Caco-2 (cell line): ENCODE measurements around the gene ADAMTS4. TPM values are rescaled to one million over a fixed set of nuclear protein-coding genes. Genes with fewer than 3 reads are reported as not detected.
A peak's percentile ranks its signal among the peaks of the same experiment; 100 is the strongest.

Source experiments
- BruUV-seq: library from RNA; stranded (reverse); fragments of 400-500 nt; replicated peaks from 2 replicates; lab custom pipeline; 2021; lab: Mats Ljungman, UMichigan
- CTCF ChIA-PET: fragments of 300-600 bp; sonication (Branson Sonifier 250); formaldehyde crosslinking; loops from one replicate; lab custom pipeline; 2022; ENCODE audit warnings: antibody characterized with exemption; lab: Charles Lee
- POLR2A ChIA-PET: fragments of 300-600 bp; sonication (Branson Sonifier 250); formaldehyde crosslinking; loops from one replicate; lab custom pipeline; 2022; ENCODE audit warnings: antibody characterized with exemption; lab: Charles Lee
- DNase-seq, 2 experiments: peaks; one replicate each; pipeline versions ENCODE4 v3.0.0 to v3.0.0-alpha.2; 2020 to 2022
- H3K27me3 ChIP-seq: replicated peaks from 2 replicates; pipeline ENCODE4 v1.6.0; 2011; ENCODE audit warnings: low read length; ENCODE audit not compliant: control insufficient read depth, insufficient read depth
- H3K36me3 ChIP-seq: 2 replicates; pipeline ENCODE4 v1.5.1; 2011; ENCODE audit warnings: low read length; ENCODE audit not compliant: control insufficient read depth, insufficient read depth
- H3K4me1 ChIP-seq: fragments of 250-450 bp; sonication (Bioruptor Pico); 2 replicates; pipeline ENCODE4 v1.5.1; 2020; ENCODE audit warnings: mild to moderate bottlenecking
- H3K4me3 ChIP-seq: 2 replicates; pipeline ENCODE4 v1.5.1; 2011; ENCODE audit warnings: low read depth, mild to moderate bottlenecking, control low read depth, low read length
- H3K9me3 ChIP-seq: fragments of 250-450 bp; sonication (Bioruptor Pico); 2 replicates; pipeline ENCODE4 v1.5.1; 2020; ENCODE audit warnings: mild to moderate bottlenecking, moderate library complexity
- H3K27ac Mint-ChIP-seq: one replicate; pipeline ENCODE4 v1.8.0; 2022; ENCODE audit warnings: mixed read lengths; ENCODE audit not compliant: unreplicated experiment
- H3K27me3 Mint-ChIP-seq: one replicate; pipeline ENCODE4 v1.8.0; 2022; ENCODE audit warnings: mixed read lengths; ENCODE audit not compliant: insufficient read depth, unreplicated experiment
- H3K36me3 Mint-ChIP-seq: one replicate; pipeline ENCODE4 v1.8.0; 2022; ENCODE audit warnings: mild to moderate bottlenecking, mixed read lengths; ENCODE audit not compliant: insufficient read depth, unreplicated experiment
- H3K4me1 Mint-ChIP-seq: one replicate; pipeline ENCODE4 v1.8.0; 2022; ENCODE audit warnings: low read depth, mixed read lengths; ENCODE audit not compliant: unreplicated experiment
- H3K4me3 Mint-ChIP-seq: one replicate; pipeline ENCODE4 v1.8.0; 2022; ENCODE audit warnings: mild to moderate bottlenecking, moderate library complexity, mixed read lengths; ENCODE audit not compliant: unreplicated experiment
- H3K9me3 Mint-ChIP-seq: one replicate; pipeline ENCODE4 v1.8.0; 2022; ENCODE audit warnings: mixed read lengths; ENCODE audit not compliant: unreplicated experiment
- CTCF ChIP-seq, 2 experiments: fragments of 200-600 bp in 1 of 2; IDR thresholded peaks; 1 replicate in 1 of 2; 2 replicates in 1 of 2; pipeline versions ENCODE4 v1.5.1 to v1.8.0; 2011 to 2022; ENCODE audit warnings: antibody characterized with exemption in 1 of 2, control low read depth in 1 of 2, inconsistent platforms in 1 of 2, low read depth in 1 of 2, low read length in 1 of 2, mild to moderate bottlenecking in 1 of 2, moderate library complexity in 1 of 2; ENCODE audit not compliant: insufficient read depth in 1 of 2, severe bottlenecking in 1 of 2, unreplicated experiment in 1 of 2
- intact Hi-C: fragments of 100-400 bp; cut with micrococcal nuclease; formaldehyde crosslinking; loops from one replicate; pipeline ENCODE4 v1.10.0; 2022; ENCODE audit not compliant: unreplicated experiment
- total RNA-seq: library from RNA; stranded (reverse); gene quantifications from 2 replicates; pipeline ENCODE4 v1.2.3, GENCODE V29; 2022

Gene ADAMTS4
- total RNA-seq, 1 experiment from 2014 or later, result 0.32 TPM

- intact Hi-C loops, result no loop called here
- H3K9me3 Mint-ChIP-seq, result no peaks in the 10 kb centered on the region
- H3K27me3 Mint-ChIP-seq, result no peaks in the 10 kb centered on the region
- no peaks in the 10 kb centered on the region for H3K9me3 ChIP-seq
- BruUV-seq, result no TSS peak
- no peaks in the 10 kb centered on the region for H3K27me3 ChIP-seq
- peaks cover 10% of the 10 kb centered on the region; the same call in 1 of the 2 replicates for H3K4me1 ChIP-seq
- peak overlapping the region; percentile 82 for H3K4me3 Mint-ChIP-seq
- peaks cover 37% of the 10 kb centered on the region for H3K36me3 Mint-ChIP-seq
- peaks cover 1% of the 10 kb centered on the region for H3K4me1 Mint-ChIP-seq
- peak overlapping the region; percentile 15 for H3K27ac Mint-ChIP-seq
- CTCF ChIA-PET, result interaction anchor here (0.8 kb wide), 1 partner anchor 15 kb away, joined by 4 read pairs; no protein-coding TSS in a partner anchor
- POLR2A ChIA-PET, result interaction anchor here (0.6 kb wide), 1 partner anchor 185 kb away, joined by 4 read pairs; no protein-coding TSS in a partner anchor
- no peak for TF ChIP-seq CTCF (IDR thresholded peaks at IDR 0.05; ENCODE audit: insufficient read depth in 1 of 2, low read depth in 1 of 2, low read length in 1 of 2, severe bottlenecking in 1 of 2, unreplicated experiment in 1 of 2)
- H3K36me3 ChIP-seq, result peaks cover 3% of the 10 kb centered on the region
- no peak overlapping the region for H3K4me3 ChIP-seq
- DNase-seq, result no peak
Measured at GRCh38 chr1:161160671-161161145, 38.1 kb downstream of the ADAMTS4 start.

GRCh38 chr1:161159913-161160243 lies 39.0 kb downstream of the ADAMTS4 start:
- peak overlapping the region; percentile 81 for H3K27ac Mint-ChIP-seq
- POLR2A ChIA-PET, result interaction anchor here (0.6 kb wide), 1 partner anchor 17 kb away, joined by 14 read pairs; no protein-coding TSS in a partner anchor

More at GRCh38 chr1:161159913-161160243, 39.0 kb downstream of the ADAMTS4 start:
- Mint-ChIP-seq H3K4me1 (peaks cover 9% of the 10 kb centered on the region), H3K9me3 (no peaks in the 10 kb centered on the region), H3K27me3 (no peaks in the 10 kb centered on the region), H3K4me3 (peak overlapping the region; percentile 82), H3K36me3 (peaks cover 43% of the 10 kb centered on the region)
- CTCF ChIA-PET, result no interaction called here
- BruUV-seq, result no TSS peak
- no peaks in the 10 kb centered on the region for H3K27me3 ChIP-seq
- peaks cover 10% of the 10 kb centered on the region; the same call in 1 of the 2 replicates for H3K4me1 ChIP-seq
- TF ChIP-seq CTCF (IDR thresholded peaks at IDR 0.05; ENCODE audit: insufficient read depth in 1 of 2, low read depth in 1 of 2, low read length in 1 of 2, severe bottlenecking in 1 of 2, unreplicated experiment in 1 of 2), result no peak
- peaks cover 3% of the 10 kb centered on the region for H3K36me3 ChIP-seq
- no peak for DNase-seq
- H3K9me3 ChIP-seq, result no peaks in the 10 kb centered on the region
- H3K4me3 ChIP-seq, result peak overlapping the region; percentile 83
- intact Hi-C loops, result no loop called here
